Endothelial cell of umbilical vein (primary cell): ENCODE measurements around the gene EPAS1. TPM values are rescaled to one million over a fixed set of nuclear protein-coding genes. Genes with fewer than 3 reads are reported as not detected.

Experiments used
- BruUV-seq: library from RNA; stranded (reverse); fragments of 400-500 nt; replicated peaks from 2 replicates; lab custom pipeline; 2021; lab: Mats Ljungman, UMichigan
- CTCF ChIA-PET: fragments of 300-600, 350-600 bp; sonication (Branson Sonifier 250); formaldehyde crosslinking; loops from one replicate; lab custom pipeline; 2021; ENCODE audit warnings: antibody characterized with exemption, inconsistent platforms; lab: Charles Lee
- POLR2A ChIA-PET: fragments of 300-600, 350-600 bp; sonication (Branson Sonifier 250); formaldehyde crosslinking; loops from one replicate; lab custom pipeline; 2021; ENCODE audit warnings: antibody characterized with exemption, inconsistent platforms; lab: Charles Lee
- DNase-seq: peaks from one replicate; pipeline ENCODE4 v3.0.0-alpha.2; 2011; ENCODE audit warnings: low read depth, low spot score
- FAIRE-seq: peaks from 2 replicates; lab custom pipeline; 2011; peaks lifted over from hg19 to GRCh38; lab: Jason Lieb, UNC
- H2AFZ ChIP-seq: 2 replicates; pipeline ENCODE4 v1.6.0; 2012; ENCODE audit warnings: low read depth, low read length, control low read depth, inconsistent platforms
- H3K27ac ChIP-seq: 2 replicates; pipeline ENCODE4 v1.5.1; 2011; ENCODE audit warnings: low read depth, mild to moderate bottlenecking, control low read depth, low read length, moderate library complexity; ENCODE audit not compliant: insufficient read depth
- H3K27me3 ChIP-seq, 2 experiments: 2 replicates each; pipeline versions ENCODE4 v1.6.0 to v1.6.1; 2011; ENCODE audit warnings: low read length in 2 of 2, mixed read lengths in 1 of 2; ENCODE audit not compliant: control insufficient read depth in 2 of 2, insufficient read depth in 2 of 2
- H3K36me3 ChIP-seq, 2 experiments: 2 replicates in 1 of 2; 3 replicates in 1 of 2; pipeline ENCODE4 v1.5.1; 2011; ENCODE audit warnings: low read length in 2 of 2, mild to moderate bottlenecking in 1 of 2, moderate library complexity in 1 of 2; ENCODE audit not compliant: control insufficient read depth in 2 of 2, insufficient read depth in 2 of 2; ENCODE audit errors: extremely low read depth in 1 of 2
- H3K4me1 ChIP-seq: 3 replicates; pipeline ENCODE4 v1.5.1; 2011; ENCODE audit warnings: mild to moderate bottlenecking, low read length; ENCODE audit not compliant: control insufficient read depth, insufficient read depth; ENCODE audit errors: extremely low read depth
- H3K4me2 ChIP-seq: 2 replicates; pipeline ENCODE4 v1.6.1; 2011; ENCODE audit warnings: low read length, control low read depth, mixed read lengths; ENCODE audit not compliant: insufficient read depth
- H3K4me3 ChIP-seq, 3 experiments: fragments of 200-600 bp in 1 of 3; sonication (generic), shearing (Covaris generic) in 1 of 3; replicated peaks in 1 of 3; 2 replicates each; pipeline ENCODE4 v1.5.1; 2011 to 2016; ENCODE audit warnings: control low read depth in 3 of 3, low read length in 3 of 3, mild to moderate bottlenecking in 2 of 3, inconsistent platforms in 1 of 3, low read depth in 1 of 3, moderate library complexity in 1 of 3; ENCODE audit not compliant: insufficient read depth in 1 of 3
- H3K79me2 ChIP-seq: 2 replicates; pipeline ENCODE4 v1.6.0; 2012; ENCODE audit warnings: low read length, inconsistent platforms; ENCODE audit not compliant: control insufficient read depth, insufficient read depth
- H3K9ac ChIP-seq: replicated peaks from 2 replicates; pipeline ENCODE3; 2011; ENCODE audit warnings: low read length, control low read depth; ENCODE audit not compliant: insufficient read depth; ENCODE audit errors: extremely low read depth
- H3K9me1 ChIP-seq: replicated peaks from 3 replicates; pipeline ENCODE4 v1.6.0; 2011; ENCODE audit warnings: mild to moderate bottlenecking, low read length; ENCODE audit not compliant: control insufficient read depth, insufficient read depth; ENCODE audit errors: extremely low read depth
- H3K9me3 ChIP-seq: replicated peaks from 2 replicates; pipeline ENCODE4 v1.5.1; 2012; ENCODE audit warnings: low read length, inconsistent platforms; ENCODE audit not compliant: control insufficient read depth, insufficient read depth
- H4K20me1 ChIP-seq: replicated peaks from 2 replicates; pipeline ENCODE3; 2011; ENCODE audit warnings: mild to moderate bottlenecking, low read length; ENCODE audit not compliant: control insufficient read depth, insufficient read depth; ENCODE audit errors: extremely low read depth
- EZH2 ChIP-seq: IDR thresholded peaks from 2 replicates; pipeline ENCODE4 v1.6.1; 2012; ENCODE audit warnings: borderline replicate concordance, low read depth, mild to moderate bottlenecking, moderate library complexity, low read length, inconsistent platforms; ENCODE audit not compliant: severe bottlenecking
- FOS ChIP-seq: IDR thresholded peaks from 2 replicates; pipeline ENCODE4 v1.6.1; 2011; ENCODE audit warnings: mild to moderate bottlenecking, low read length, moderate library complexity, borderline replicate concordance; ENCODE audit not compliant: insufficient read depth
- GATA2 ChIP-seq: IDR thresholded peaks from 2 replicates; pipeline ENCODE4 v1.7.0; 2011; ENCODE audit warnings: low read depth, mild to moderate bottlenecking, moderate library complexity, mixed read lengths, low read length; ENCODE audit not compliant: insufficient read length, insufficient read depth
- JUN ChIP-seq: IDR thresholded peaks from 2 replicates; pipeline ENCODE4 v1.6.1; 2011; ENCODE audit warnings: borderline replicate concordance, low read depth; ENCODE audit not compliant: insufficient read length, insufficient read depth
- MAX ChIP-seq: IDR thresholded peaks from 2 replicates; pipeline ENCODE4 v1.6.1; 2011; ENCODE audit not compliant: insufficient read depth, insufficient read length
- MYC ChIP-seq: IDR thresholded peaks from one replicate; pipeline ENCODE4 v1.6.1; 2011; ENCODE audit warnings: mild to moderate bottlenecking, low read depth, low read length
- POLR2A ChIP-seq: IDR thresholded peaks from 2 replicates; pipeline ENCODE4 v1.6.1; 2012; ENCODE audit warnings: low read depth, mild to moderate bottlenecking, control low read depth, low read length
- POLR2AphosphoS5 ChIP-seq: IDR thresholded peaks from 2 replicates; pipeline ENCODE4 v1.6.1; 2012; ENCODE audit warnings: low read depth, mild to moderate bottlenecking, control low read depth, low read length, moderate library complexity; ENCODE audit not compliant: insufficient read depth
- dilution Hi-C: fragments of 300-500 bp; cut with MboI; formaldehyde crosslinking; loops from one replicate; pipeline ENCODE4 v1.15.0; 2019; ENCODE audit warnings: low sequenced_read_pairs; ENCODE audit not compliant: extremely low pct_ligation_motif_present
- intact Hi-C: fragments of 100-400 bp; cut with micrococcal nuclease; formaldehyde crosslinking; loops from one replicate; pipeline ENCODE4 v1.10.0; 2022
- polyA plus RNA-seq, 4 experiments: library from polyadenylated mRNA; depleted of rRNA in 3 of 4; stranded (reverse) in 3 of 4; unstranded in 1 of 4; fragments of >200 nt; gene quantifications; 2 replicates each; pipeline versions ENCODE4 v1.2.1 to v1.2.3, GENCODE V29; 2011 to 2012; ENCODE audit warnings: missing spikeins in 1 of 4
- total RNA-seq: library from RNA; stranded (reverse); gene quantifications from 2 replicates; pipeline ENCODE4 v1.2.3, GENCODE V29; 2021
- TF ChIP-seq, protein P1 (sequence below), 2 donors: IDR thresholded peaks; 1 replicate in 1 of 2; 2 replicates in 1 of 2; pipeline ENCODE4 v1.5.1; 2011; ENCODE audit warnings: low read length in 2 of 2, mild to moderate bottlenecking in 2 of 2, moderate library complexity in 2 of 2, control low read depth in 1 of 2, inconsistent platforms in 1 of 2, low read depth in 1 of 2; ENCODE audit not compliant: insufficient read depth in 1 of 2; ENCODE audit errors: extremely low read depth in 1 of 2

EPAS1 gene
- total and polyA plus RNA-seq, 2 donors (not counting 3 experiments of a cell fraction or from before 2014, with no cell fraction given): 229 to 374 TPM

DNA sequence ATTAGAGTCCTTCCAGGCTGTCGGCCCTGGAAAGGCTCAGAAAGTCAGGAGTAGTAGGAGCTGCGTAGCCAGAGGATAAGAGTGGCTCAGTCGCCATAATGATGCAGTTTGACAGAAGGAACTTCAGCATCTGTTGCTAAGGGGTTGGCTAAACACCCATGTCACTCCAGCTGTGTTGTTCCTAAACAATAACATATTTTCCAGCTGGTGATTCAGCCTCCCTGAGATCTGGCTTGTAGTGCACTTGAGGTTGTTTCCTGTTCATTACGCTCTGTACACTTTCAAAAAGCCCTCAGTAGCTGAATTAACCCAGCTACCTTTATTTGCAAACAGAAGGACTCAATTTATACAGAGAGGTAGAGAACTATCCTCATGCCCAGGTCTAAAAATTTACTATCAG, 39.7 kb upstream of the EPAS1 start:
- no peak for TF ChIP-seq MYC
- TF ChIP-seq JUN: peak; percentile 84
- peak; percentile 51 for TF ChIP-seq POLR2AphosphoS5
- peak; percentile 69 for TF ChIP-seq FOS
- no peak for TF ChIP-seq GATA2
- Histone ChIP-seq H3K4me3 (no peak overlapping the region), H3K27me3 (no peaks in the 10 kb centered on the region), H3K79me2 (no peaks in the 10 kb centered on the region), H3K36me3 (no peaks in the 10 kb centered on the region), H3K9ac (peak overlapping the region; percentile 12), H3K9me3 (no peaks in the 10 kb centered on the region), H4K20me1 (no peaks in the 10 kb centered on the region), H3K27ac (peak overlapping the region; percentile 64), H2AFZ (no peak overlapping the region), H3K4me1 (peaks cover 41% of the 10 kb centered on the region), H3K4me2 (peak overlapping the region; percentile 50), H3K9me1 (no peaks in the 10 kb centered on the region)
- intact Hi-C loops: loop anchor here (1.0 kb wide), 2 partner anchors 9 to 16 kb away; no protein-coding TSS in a partner anchor
- dilution Hi-C loops: no loop called here
- no TSS peak for BruUV-seq
- DNase-seq: peak; percentile 95
- POLR2A ChIA-PET: interaction anchor here (0.9 to 1.4 kb wide), 2 partner anchors 13 to 40 kb away, joined by 3 to 4 read pairs; partner anchors contain the start of gene EPAS1
- peak; percentile 98 for FAIRE-seq
- CTCF ChIA-PET: interaction anchor here (0.6 to 2.1 kb wide), 10 partner anchors 8 to 106 kb away, joined by 3 to 9 read pairs (median 4); partner anchors contain the start of gene EPAS1

- H3K36me3 ChIP-seq: no peaks in the 10 kb centered on the region
- H4K20me1 ChIP-seq: no peaks in the 10 kb centered on the region
- CTCF ChIA-PET: interaction anchor here (0.6 to 2.1 kb wide), 10 partner anchors 9 to 105 kb away, joined by 3 to 9 read pairs (median 4); partner anchors contain the start of gene EPAS1
- peak overlapping the region; percentile 12 for H3K9ac ChIP-seq
- dilution Hi-C loops (no loop called here), intact Hi-C loops (loop anchor here (1.0 kb wide), 2 partner anchors 10 to 15 kb away; no protein-coding TSS in a partner anchor)
- no peaks in the 10 kb centered on the region for H3K79me2 ChIP-seq
- POLR2A ChIA-PET: interaction anchor here (0.9 to 1.4 kb wide), 2 partner anchors 13 to 39 kb away, joined by 3 to 4 read pairs; partner anchors contain the start of gene EPAS1
- H3K4me3 ChIP-seq: no peak overlapping the region
- peak overlapping the region; percentile 64 for H3K27ac ChIP-seq
- H3K4me1 ChIP-seq: peaks cover 38% of the 10 kb centered on the region
- DNase-seq: no peak
- TSS peak; percentile 36 for BruUV-seq
- H2AFZ ChIP-seq: no peak overlapping the region
- H3K27me3 ChIP-seq: no peaks in the 10 kb centered on the region
- FAIRE-seq: no peak
- peak overlapping the region; percentile 50 for H3K4me2 ChIP-seq
- no peaks in the 10 kb centered on the region for H3K9me3 ChIP-seq
- no peaks in the 10 kb centered on the region for H3K9me1 ChIP-seq
- no peak for TF ChIP-seq MYC
- TF ChIP-seq, protein P1, sequence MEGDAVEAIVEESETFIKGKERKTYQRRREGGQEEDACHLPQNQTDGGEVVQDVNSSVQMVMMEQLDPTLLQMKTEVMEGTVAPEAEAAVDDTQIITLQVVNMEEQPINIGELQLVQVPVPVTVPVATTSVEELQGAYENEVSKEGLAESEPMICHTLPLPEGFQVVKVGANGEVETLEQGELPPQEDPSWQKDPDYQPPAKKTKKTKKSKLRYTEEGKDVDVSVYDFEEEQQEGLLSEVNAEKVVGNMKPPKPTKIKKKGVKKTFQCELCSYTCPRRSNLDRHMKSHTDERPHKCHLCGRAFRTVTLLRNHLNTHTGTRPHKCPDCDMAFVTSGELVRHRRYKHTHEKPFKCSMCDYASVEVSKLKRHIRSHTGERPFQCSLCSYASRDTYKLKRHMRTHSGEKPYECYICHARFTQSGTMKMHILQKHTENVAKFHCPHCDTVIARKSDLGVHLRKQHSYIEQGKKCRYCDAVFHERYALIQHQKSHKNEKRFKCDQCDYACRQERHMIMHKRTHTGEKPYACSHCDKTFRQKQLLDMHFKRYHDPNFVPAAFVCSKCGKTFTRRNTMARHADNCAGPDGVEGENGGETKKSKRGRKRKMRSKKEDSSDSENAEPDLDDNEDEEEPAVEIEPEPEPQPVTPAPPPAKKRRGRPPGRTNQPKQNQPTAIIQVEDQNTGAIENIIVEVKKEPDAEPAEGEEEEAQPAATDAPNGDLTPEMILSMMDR (IDR thresholded peaks at IDR 0.05; ENCODE audit: extremely low read depth in 1 of 2, insufficient read depth in 1 of 2, low read depth in 1 of 2, low read length in 2 of 2): no peak
- TF ChIP-seq MAX: no peak
- TF ChIP-seq POLR2A: no peak
- TF ChIP-seq EZH2: no peak
- no peak for TF ChIP-seq JUN
- TF ChIP-seq GATA2: no peak
- no peak for TF ChIP-seq POLR2AphosphoS5
- TF ChIP-seq FOS: no peak
Measured at GRCh38 chr2:46257980-46258379, 39.2 kb upstream of the EPAS1 start.
